Liver (tissue), 9 donors: ENCODE measurements around the gene SCAI. TPM values are rescaled to one million over a fixed set of nuclear protein-coding genes. Genes with fewer than 3 reads are reported as not detected.

ENCODE experiments used
- DNase-seq: peaks from one replicate; pipeline ENCODE4 v3.0.0-alpha.2; 2017; ENCODE audit warnings: low spot score
- H3K27ac ChIP-seq, 2 donors: one replicate each; pipeline ENCODE4 v1.7.0; 2013; ENCODE audit warnings: inconsistent platforms in 2 of 2, low read length in 2 of 2, control low read depth in 1 of 2, low read depth in 1 of 2, mild to moderate bottlenecking in 1 of 2
- H3K27me3 ChIP-seq, 4 donors: one replicate each; pipeline versions ENCODE4 v1.6.1 to v1.7.0; 2013; ENCODE audit warnings: low read length in 3 of 4, inconsistent platforms in 1 of 4, mild to moderate bottlenecking in 1 of 4, moderate library complexity in 1 of 4; ENCODE audit not compliant: control insufficient read depth in 4 of 4, insufficient read depth in 4 of 4
- H3K36me3 ChIP-seq, 4 donors: one replicate each; pipeline versions ENCODE4 v1.6.1 to v1.7.0; 2013; ENCODE audit warnings: low read length in 3 of 4, mild to moderate bottlenecking in 3 of 4, low read depth in 1 of 4, moderate library complexity in 1 of 4; ENCODE audit not compliant: control insufficient read depth in 4 of 4, insufficient read depth in 3 of 4
- H3K4me1 ChIP-seq, 4 donors: one replicate each; pipeline versions ENCODE4 v1.6.1 to v1.7.0; 2013; ENCODE audit warnings: low read length in 3 of 4, mild to moderate bottlenecking in 3 of 4, moderate library complexity in 1 of 4; ENCODE audit not compliant: control insufficient read depth in 4 of 4, insufficient read depth in 4 of 4
- H3K4me3 ChIP-seq, 3 donors: one replicate each; pipeline versions ENCODE4 v1.6.1 to v1.7.0; 2013; ENCODE audit warnings: low read length in 3 of 3, control low read depth in 1 of 3, low read depth in 1 of 3, mild to moderate bottlenecking in 1 of 3
- H3K9ac ChIP-seq, 2 donors: one replicate each; pipeline ENCODE4 v1.7.0; 2013; ENCODE audit warnings: low read length in 2 of 2, mild to moderate bottlenecking in 2 of 2, moderate library complexity in 2 of 2, control low read depth in 1 of 2, low read depth in 1 of 2
- H3K9me3 ChIP-seq, 4 donors: one replicate each; pipeline versions ENCODE4 v1.6.1 to v1.7.0; 2013; ENCODE audit warnings: low read length in 3 of 4; ENCODE audit not compliant: control insufficient read depth in 4 of 4
- EGR1 ChIP-seq, 2 donors: IDR thresholded peaks; 2 replicates each; pipeline ENCODE4 v1.6.1; 2016 to 2018; ENCODE audit warnings: antibody characterized with exemption in 2 of 2, low read depth in 2 of 2
- FOXA1 ChIP-seq: IDR thresholded peaks from 2 replicates; pipeline ENCODE4 v1.6.1; 2016; ENCODE audit warnings: antibody characterized with exemption
- FOXA2 ChIP-seq: IDR thresholded peaks from 2 replicates; pipeline ENCODE4 v1.6.1; 2016; ENCODE audit warnings: antibody characterized with exemption
- GABPA ChIP-seq, 2 donors: IDR thresholded peaks in 1 of 2; conservative IDR thresholded peaks in 1 of 2; 2 replicates each; pipeline ENCODE4 v1.6.1; 2016; ENCODE audit warnings: antibody characterized with exemption in 2 of 2, mild to moderate bottlenecking in 1 of 2, moderate library complexity in 1 of 2
- HNF4A ChIP-seq, 2 donors: conservative IDR thresholded peaks; 2 replicates each; pipeline ENCODE4 v1.6.1; 2016; ENCODE audit warnings: antibody characterized with exemption in 2 of 2, mild to moderate bottlenecking in 2 of 2
- NR2F2 ChIP-seq: IDR thresholded peaks from 2 replicates; pipeline ENCODE4 v1.6.1; 2016; ENCODE audit warnings: antibody characterized with exemption
- RAD21 ChIP-seq, 2 donors: IDR thresholded peaks; 2 replicates each; pipeline ENCODE4 v1.6.1; 2016; ENCODE audit warnings: antibody characterized with exemption in 2 of 2, mild to moderate bottlenecking in 2 of 2
- RXRA ChIP-seq, 2 donors: IDR thresholded peaks; 2 replicates each; pipeline ENCODE4 v1.6.1; 2017 to 2018; ENCODE audit warnings: antibody characterized with exemption in 2 of 2, mild to moderate bottlenecking in 1 of 2
- SP1 ChIP-seq: IDR thresholded peaks from 2 replicates; pipeline ENCODE4 v1.6.1; 2018; ENCODE audit warnings: antibody characterized with exemption, mild to moderate bottlenecking
- TAF1 ChIP-seq: conservative IDR thresholded peaks from 2 replicates; pipeline ENCODE4 v1.6.1; 2016; ENCODE audit warnings: antibody characterized with exemption, mild to moderate bottlenecking
- YY1 ChIP-seq: IDR thresholded peaks from 2 replicates; pipeline ENCODE4 v1.6.1; 2016; ENCODE audit warnings: antibody characterized with exemption, mild to moderate bottlenecking
- WGBS: extraction: QIAGEN DNeasy Blood & Tissue Kit; methylation state at CpG from one replicate; pipeline ENCODE4 v1.1.7; 2013; 5-methylcytosine and 5-hydroxymethylcytosine counted together
- polyA plus RNA-seq, 2 donors: library from polyadenylated mRNA; stranded (reverse) in 1 of 2; unstranded in 1 of 2; fragments of 200-250 nt in 1 of 2; fragments of >200 nt in 1 of 2; fragmentation: Nextera tagmentation in 1 of 2; extraction: Ambion mirVana in 1 of 2; gene quantifications; one replicate each; pipeline versions ENCODE4 v1.2.1 to v1.2.3, GENCODE V29; 2013 to 2015
- total RNA-seq, 2 donors: library from RNA; depleted of rRNA; stranded (reverse); fragments of >200 nt; gene quantifications; one replicate each; pipeline ENCODE4 v1.2.3, GENCODE V29; 2014
- TF ChIP-seq, protein P1 (sequence below): IDR thresholded peaks from 2 replicates; pipeline ENCODE4 v1.6.1; 2016; ENCODE audit warnings: antibody characterized with exemption, mild to moderate bottlenecking
- TF ChIP-seq, protein P2 (sequence below): IDR thresholded peaks from 2 replicates; pipeline ENCODE4 v1.6.1; 2016; ENCODE audit warnings: antibody characterized with exemption
- TF ChIP-seq, protein P3 (sequence below): fragments of 150-350 bp; IDR thresholded peaks from 2 replicates; pipeline ENCODE4 v1.5.1; 2017; ENCODE audit warnings: improper control_type of control experiment, low read depth, low read length; ENCODE audit not compliant: missing input control
- donor health status: healthy.
- donor health status: healthy.
- donor health status: healthy.
- donor health status: healthy.
- donor health status: healthy.

SCAI gene
- total and polyA plus RNA-seq, 4 donors: 0.24 to 5.3 (median 1.6) TPM

DNA sequence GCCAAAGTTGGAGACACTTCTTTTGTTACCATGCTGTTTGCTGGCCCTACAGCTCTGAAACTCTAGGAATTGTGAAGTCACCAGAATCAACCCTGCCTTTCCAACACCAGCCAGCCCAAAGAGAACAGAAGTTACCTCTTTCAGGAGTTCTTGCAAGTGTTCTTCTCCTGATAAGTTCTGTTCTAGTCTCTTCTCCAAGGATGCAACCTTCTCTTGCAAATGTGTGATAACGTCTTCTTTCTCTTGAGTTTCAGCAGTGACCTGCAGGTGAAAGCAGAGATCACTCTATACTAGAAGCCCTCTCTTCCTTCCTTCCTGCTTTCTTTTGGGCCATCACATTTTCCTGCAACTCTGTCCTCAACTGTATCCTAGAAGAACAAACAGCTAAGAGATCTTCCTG is 231.6 kb downstream of the SCAI start:
- Histone ChIP-seq H3K27me3 (no peaks in the 10 kb centered on the region), H3K9me3 (no peaks in the 10 kb centered on the region), H3K4me3 (no peak overlapping the region), H3K27ac (no peak overlapping the region), H3K4me1 (no peaks in the 10 kb centered on the region), H3K9ac (no peak overlapping the region), H3K36me3 (peaks cover 5 to 55% (median 41%) of the 10 kb centered on the region in 4 donors)
- WGBS: 89% methylated on average over 1 of the region's 1 CpG
- no peak for DNase-seq
- TF ChIP-seq, protein P1, sequence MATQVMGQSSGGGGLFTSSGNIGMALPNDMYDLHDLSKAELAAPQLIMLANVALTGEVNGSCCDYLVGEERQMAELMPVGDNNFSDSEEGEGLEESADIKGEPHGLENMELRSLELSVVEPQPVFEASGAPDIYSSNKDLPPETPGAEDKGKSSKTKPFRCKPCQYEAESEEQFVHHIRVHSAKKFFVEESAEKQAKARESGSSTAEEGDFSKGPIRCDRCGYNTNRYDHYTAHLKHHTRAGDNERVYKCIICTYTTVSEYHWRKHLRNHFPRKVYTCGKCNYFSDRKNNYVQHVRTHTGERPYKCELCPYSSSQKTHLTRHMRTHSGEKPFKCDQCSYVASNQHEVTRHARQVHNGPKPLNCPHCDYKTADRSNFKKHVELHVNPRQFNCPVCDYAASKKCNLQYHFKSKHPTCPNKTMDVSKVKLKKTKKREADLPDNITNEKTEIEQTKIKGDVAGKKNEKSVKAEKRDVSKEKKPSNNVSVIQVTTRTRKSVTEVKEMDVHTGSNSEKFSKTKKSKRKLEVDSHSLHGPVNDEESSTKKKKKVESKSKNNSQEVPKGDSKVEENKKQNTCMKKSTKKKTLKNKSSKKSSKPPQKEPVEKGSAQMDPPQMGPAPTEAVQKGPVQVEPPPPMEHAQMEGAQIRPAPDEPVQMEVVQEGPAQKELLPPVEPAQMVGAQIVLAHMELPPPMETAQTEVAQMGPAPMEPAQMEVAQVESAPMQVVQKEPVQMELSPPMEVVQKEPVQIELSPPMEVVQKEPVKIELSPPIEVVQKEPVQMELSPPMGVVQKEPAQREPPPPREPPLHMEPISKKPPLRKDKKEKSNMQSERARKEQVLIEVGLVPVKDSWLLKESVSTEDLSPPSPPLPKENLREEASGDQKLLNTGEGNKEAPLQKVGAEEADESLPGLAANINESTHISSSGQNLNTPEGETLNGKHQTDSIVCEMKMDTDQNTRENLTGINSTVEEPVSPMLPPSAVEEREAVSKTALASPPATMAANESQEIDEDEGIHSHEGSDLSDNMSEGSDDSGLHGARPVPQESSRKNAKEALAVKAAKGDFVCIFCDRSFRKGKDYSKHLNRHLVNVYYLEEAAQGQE: no peak
- TF ChIP-seq FOXA1: no peak

DNA sequence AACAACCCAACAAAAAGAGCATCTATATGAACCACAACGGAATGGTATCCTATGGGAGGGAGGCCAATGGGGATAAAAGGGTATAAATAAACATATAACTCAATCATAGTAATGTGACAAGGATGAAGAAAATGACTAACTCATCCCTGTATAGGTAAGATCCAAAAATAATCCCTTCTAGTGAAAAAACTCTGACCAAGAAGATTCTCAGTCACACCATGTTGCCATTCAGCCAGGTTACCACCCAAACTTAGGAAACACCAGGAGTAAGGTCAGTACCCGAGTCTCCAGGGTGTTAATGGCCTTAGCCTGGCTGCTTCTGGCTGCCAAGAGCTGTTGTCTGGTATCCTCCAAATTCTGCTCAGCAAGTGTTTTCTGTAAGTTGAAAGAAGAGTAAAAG is 235.2 kb downstream of the SCAI start:
- Histone ChIP-seq H3K27me3 (no peaks in the 10 kb centered on the region), H3K9me3 (no peaks in the 10 kb centered on the region), H3K9ac (no peak overlapping the region), H3K36me3 (peaks cover 8 to 39% (median 32%) of the 10 kb centered on the region in 4 donors), H3K4me3 (no peak overlapping the region), H3K4me1 (no peaks in the 10 kb centered on the region), H3K27ac (no peak overlapping the region)
- WGBS: 94% methylated on average over 2 of the region's 2 CpGs
- no peak for TF ChIP-seq GABPA (IDR thresholded peaks at IDR 0.05 in 1 of 2, conservative IDR thresholded peaks at IDR 0.05 in 1 of 2)
- TF ChIP-seq, protein P2, sequence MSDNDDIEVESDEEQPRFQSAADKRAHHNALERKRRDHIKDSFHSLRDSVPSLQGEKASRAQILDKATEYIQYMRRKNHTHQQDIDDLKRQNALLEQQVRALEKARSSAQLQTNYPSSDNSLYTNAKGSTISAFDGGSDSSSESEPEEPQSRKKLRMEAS: no peak
- no peak for TF ChIP-seq TAF1
- TF ChIP-seq, protein P3, sequence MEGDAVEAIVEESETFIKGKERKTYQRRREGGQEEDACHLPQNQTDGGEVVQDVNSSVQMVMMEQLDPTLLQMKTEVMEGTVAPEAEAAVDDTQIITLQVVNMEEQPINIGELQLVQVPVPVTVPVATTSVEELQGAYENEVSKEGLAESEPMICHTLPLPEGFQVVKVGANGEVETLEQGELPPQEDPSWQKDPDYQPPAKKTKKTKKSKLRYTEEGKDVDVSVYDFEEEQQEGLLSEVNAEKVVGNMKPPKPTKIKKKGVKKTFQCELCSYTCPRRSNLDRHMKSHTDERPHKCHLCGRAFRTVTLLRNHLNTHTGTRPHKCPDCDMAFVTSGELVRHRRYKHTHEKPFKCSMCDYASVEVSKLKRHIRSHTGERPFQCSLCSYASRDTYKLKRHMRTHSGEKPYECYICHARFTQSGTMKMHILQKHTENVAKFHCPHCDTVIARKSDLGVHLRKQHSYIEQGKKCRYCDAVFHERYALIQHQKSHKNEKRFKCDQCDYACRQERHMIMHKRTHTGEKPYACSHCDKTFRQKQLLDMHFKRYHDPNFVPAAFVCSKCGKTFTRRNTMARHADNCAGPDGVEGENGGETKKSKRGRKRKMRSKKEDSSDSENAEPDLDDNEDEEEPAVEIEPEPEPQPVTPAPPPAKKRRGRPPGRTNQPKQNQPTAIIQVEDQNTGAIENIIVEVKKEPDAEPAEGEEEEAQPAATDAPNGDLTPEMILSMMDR: no peak
- no peak for TF ChIP-seq RAD21 (IDR thresholded peaks at IDR 0.05)
- TF ChIP-seq SP1: no peak
- TF ChIP-seq EGR1 (IDR thresholded peaks at IDR 0.05; ENCODE audit: low read depth in 2 of 2): no peak
- TF ChIP-seq FOXA2: no peak
- no peak for DNase-seq

DNA sequence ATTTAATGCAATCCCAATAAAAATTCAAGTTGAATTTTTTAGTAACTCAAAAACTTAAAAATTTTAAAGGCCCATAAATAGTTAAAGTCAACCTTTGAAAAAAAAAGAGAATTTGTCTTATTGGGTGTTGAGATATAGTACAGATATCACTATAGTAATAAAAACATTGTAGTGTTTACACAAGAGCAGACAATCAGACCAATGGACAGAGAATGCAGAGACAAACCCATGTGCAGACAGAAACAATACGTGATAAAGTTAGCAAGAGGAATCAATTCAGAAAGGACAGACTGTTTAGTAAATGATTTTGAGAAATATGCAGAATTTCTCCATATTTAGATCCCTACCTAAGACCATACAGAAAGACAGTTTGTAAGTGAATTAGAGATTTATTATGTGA is 236.4 kb downstream of the SCAI start:
- 78% methylated on average over 1 of the region's 1 CpG for WGBS
- DNase-seq: no peak
- H3K9ac ChIP-seq: no peak overlapping the region
- H3K36me3 ChIP-seq: peaks cover 8 to 38% (median 30%) of the 10 kb centered on the region in 4 donors
- no peak overlapping the region for H3K4me3 ChIP-seq
- no peaks in the 10 kb centered on the region for H3K9me3 ChIP-seq
- no peaks in the 10 kb centered on the region for H3K27me3 ChIP-seq
- no peak overlapping the region for H3K27ac ChIP-seq
- no peaks in the 10 kb centered on the region for H3K4me1 ChIP-seq
- TF ChIP-seq, protein P1: no peak
- TF ChIP-seq, protein P3: no peak
- TF ChIP-seq FOXA1 (no peak), FOXA2 (no peak), YY1 (no peak), GABPA (IDR thresholded peaks at IDR 0.05 in 1 of 2, conservative IDR thresholded peaks at IDR 0.05 in 1 of 2) (no peak), HNF4A (conservative IDR thresholded peaks at IDR 0.05) (no peak), RXRA (IDR thresholded peaks at IDR 0.05) (no peak), NR2F2 (no peak)
